Measurements from ENCODE around the gene CSMD2. TPM values are rescaled to one million over a fixed set of nuclear protein-coding genes. Genes with fewer than 3 reads are reported as not detected.

Gene CSMD2
- total and polyA plus RNA-seq, 2 of the 8 experiments (the other 6 are each of a cell fraction or from before 2014, with no cell fraction given): 7.0 to 14.7 TPM

- TF ChIP-seq TEAD4 (IDR thresholded peaks at IDR 0.05; ENCODE audit: low read depth, low read length) (no peak), SAP30 (IDR thresholded peaks at IDR 0.05; ENCODE audit: insufficient read depth, insufficient replicate concordance, low read length) (no peak), EZH2 (IDR thresholded peaks at IDR 0.05; ENCODE audit: low read depth, low read length, severe bottlenecking) (no peak), HDAC2 (IDR thresholded peaks at IDR 0.05; ENCODE audit: borderline replicate concordance in 1 of 2, low read depth in 2 of 2, low read length in 2 of 2) (no peak), TAF1 (IDR thresholded peaks at IDR 0.05; ENCODE audit: low read depth, low read length) (no peak)
These were observed 189.1 kb downstream of the CSMD2 start (continued) for GRCh38 chr1:33975961-33976360.
